Measurements from ENCODE around the gene SYNE2. TPM values are rescaled to one million over a fixed set of nuclear protein-coding genes. Genes with fewer than 3 reads are reported as not detected.

SYNE2 gene
- total and polyA plus RNA-seq, 2 of the 8 experiments (the other 6 are each of a cell fraction or from before 2014, with no cell fraction given): 32.6 to 46.1 TPM

GRCh38 chr14:64233531-64234190, 380.9 kb downstream of the SYNE2 start:
- 93% methylated on average over 4 of the region's 4 CpGs; no CpG with 5 or more reads in 1 of the 2 experiments for WGBS, 2 experiments (ENCODE audit: extremely low coverage in 1 of 2, insufficient coverage in 1 of 2, insufficient read length in 1 of 2, insufficient replicate concordance in 2 of 2, low coverage in 1 of 2, low lambda C conversion rate in 2 of 2, missing lambda C conversion rate in 1 of 2)
- Histone ChIP-seq H3K14ac (ENCODE audit: insufficient read length) (no peak overlapping the region), H2BK5ac (ENCODE audit: low read depth, low read length) (no peak overlapping the region), H3K23me2 (ENCODE audit: low read depth, low read length) (no peaks in the 10 kb centered on the region), H3K56ac (replicated peaks; ENCODE audit: insufficient read length, low read depth, low read length) (no peak overlapping the region), H4K8ac (ENCODE audit: extremely low read depth, insufficient read depth, low read length) (no peak overlapping the region), H2AK5ac (ENCODE audit: low read depth, low read length) (no peak overlapping the region), H2BK20ac (ENCODE audit: low read length) (no peak overlapping the region), H3K4ac (replicated peaks; ENCODE audit: insufficient read length, low read depth, low read length) (no peak overlapping the region), H4K20me1 (replicated peaks in 1 of 2; ENCODE audit: control insufficient read depth in 1 of 2, insufficient read depth in 2 of 2, low read length in 2 of 2) (peaks cover 0 to 1% of the 10 kb centered on the region in 2 experiments), H3K79me1 (ENCODE audit: low read depth, low read length) (no peaks in the 10 kb centered on the region), H2BK12ac (ENCODE audit: low read depth, low read length) (no peak overlapping the region), H2AFZ (ENCODE audit: low read length) (no peak overlapping the region), H3K4me2 (ENCODE audit: insufficient read depth in 1 of 2, low read depth in 2 of 2, low read length in 2 of 2) (no peak overlapping the region), H2BK15ac (ENCODE audit: low read length) (no peak overlapping the region), H3K27me3 (replicated peaks in 1 of 4; ENCODE audit: control insufficient read depth in 3 of 4, extremely low read depth in 1 of 4, insufficient read depth in 3 of 4, low read length in 3 of 4) (no peaks in the 10 kb centered on the region), H2BK120ac (replicated peaks; ENCODE audit: low read depth, low read length) (no peak overlapping the region), H3K4me1 (replicated peaks in 1 of 4; ENCODE audit: control insufficient read depth in 3 of 4, insufficient read depth in 4 of 4, low read length in 3 of 4) (no peaks in the 10 kb centered on the region), H3K79me2 (ENCODE audit: control insufficient read depth in 1 of 2, insufficient read depth in 2 of 2, low read length in 2 of 2) (no peaks in the 10 kb centered on the region), H3K9me3 (ENCODE audit: insufficient read depth in 2 of 2, low read depth in 1 of 2, low read length in 1 of 2) (no peaks in the 10 kb centered on the region), H4K5ac (ENCODE audit: insufficient read length, low read depth, low read length) (no peak overlapping the region), H3K18ac (ENCODE audit: extremely low read depth, low read length) (no peak overlapping the region), H3K23ac (ENCODE audit: insufficient read length) (no peak overlapping the region), H3K27ac (ENCODE audit: low read depth, low read length) (no peak overlapping the region), H3K4me3 (ENCODE audit: extremely low read depth in 1 of 4, insufficient read depth in 2 of 4, low read depth in 3 of 4, low read length in 4 of 4) (no peak overlapping the region), H3K9ac (replicated peaks in 1 of 4; ENCODE audit: extremely low read depth in 1 of 4, low read depth in 3 of 4, low read length in 3 of 4) (no peak overlapping the region), H3K36me3 (ENCODE audit: control insufficient read depth in 2 of 4, insufficient read depth in 4 of 4, low read length in 3 of 4) (peaks cover 0 to 13% (median 3%) of the 10 kb centered on the region in 4 experiments; a peak in 5 of 8 replicates), H4K91ac (replicated peaks; ENCODE audit: insufficient read length, low read length) (no peak overlapping the region)
- ChIA-PET CTCF (ENCODE audit: partially characterized antibody) (interaction anchor here (0.6 to 2.7 kb wide), 5 partner anchors 34 to 71 kb away, joined by 3 to 7 read pairs (median 3); no protein-coding TSS in a partner anchor), POLR2A (ENCODE audit: partially characterized antibody) (interaction anchor here (1.3 kb wide), 1 partner anchor 10 kb away, joined by 4 read pairs; no protein-coding TSS in a partner anchor)
- TF ChIP-seq SUZ12 (IDR thresholded peaks at IDR 0.05; ENCODE audit: low read length): no peak
- TF ChIP-seq TAF1 (IDR thresholded peaks at IDR 0.05; ENCODE audit: low read depth, low read length): no peak
- no peak for TF ChIP-seq GTF2F1 (IDR thresholded peaks at IDR 0.05; ENCODE audit: borderline replicate concordance, low read depth, low read length)
- no peak for TF ChIP-seq ZNF274 (IDR thresholded peaks at IDR 0.05; ENCODE audit: borderline replicate concordance, extremely low read depth, low read length)
- TF ChIP-seq NRF1 (IDR thresholded peaks at IDR 0.05; ENCODE audit: low read depth, low read length): no peak
- TF ChIP-seq USF2 (IDR thresholded peaks at IDR 0.05; ENCODE audit: low read length): no peak
- TF ChIP-seq CREB1 (IDR thresholded peaks at IDR 0.05): no peak
- TF ChIP-seq MAFK (IDR thresholded peaks at IDR 0.05; ENCODE audit: low read depth, low read length): no peak
- no peak for TF ChIP-seq POU5F1 (IDR thresholded peaks at IDR 0.05; ENCODE audit: low read depth, low read length)
- TF ChIP-seq RNF2 (IDR thresholded peaks at IDR 0.05; ENCODE audit: borderline replicate concordance, low read depth, low read length, missing control alignments, poor library complexity, severe bottlenecking): no peak
- FAIRE-seq: no peak
- DNase-seq (ENCODE audit: low read depth in 1 of 2, low spot score in 2 of 2): no peak

All from H1 (cell line).